GM20431 (cell line): ENCODE measurements around the gene ZNF92.
"Not testable (repeated sequence)": the region's sequence is repeated elsewhere in the genome, so short reads cannot be mapped to it uniquely, and the experiment has no call there.

Experiments
- in situ Hi-C: fragments of 300-500 bp; cut with MseI, MboI; formaldehyde crosslinking; loops from one replicate; pipeline ENCODE4 v1.15.0; 2020; ENCODE audit warnings: low sequenced_read_pairs; ENCODE audit not compliant: unreplicated experiment

ZNF92 gene

GRCh38 chr7:65422670-65423069 is 49.0 kb downstream of the ZNF92 start:
- in situ Hi-C loops: no loop called here

- in situ Hi-C loops: not testable (repeated sequence)
Measured at GRCh38 chr7:65423286-65423685, 49.6 kb downstream of the ZNF92 start.

GRCh38 chr7:65429642-65430343 is 56.1 kb downstream of the ZNF92 start:
- in situ Hi-C loops: no loop called here

GRCh38 chr7:65430344-65431186 is 56.9 kb downstream of the ZNF92 start:
- in situ Hi-C loops: no loop called here

GRCh38 chr7:65434307-65434706 is 60.7 kb downstream of the ZNF92 start:
- in situ Hi-C loops: no loop called here

- in situ Hi-C loops: no loop called here
Measured at GRCh38 chr7:65436163-65436562, 62.5 kb downstream of the ZNF92 start.

GRCh38 chr7:65438598-65438997 is 64.9 kb downstream of the ZNF92 start:
- in situ Hi-C loops: no loop called here

GRCh38 chr7:65441010-65441409 is 67.4 kb downstream of the ZNF92 start:
- in situ Hi-C loops: no loop called here

- in situ Hi-C loops: no loop called here
Measured at GRCh38 chr7:65444205-65444842, 70.7 kb downstream of the ZNF92 start.

GRCh38 chr7:65444899-65445823 is 71.5 kb downstream of the ZNF92 start:
- in situ Hi-C loops: no loop called here

GRCh38 chr7:65447041-65447440 is 73.4 kb downstream of the ZNF92 start:
- in situ Hi-C loops: not testable (repeated sequence)

- in situ Hi-C loops: no loop called here
Measured at GRCh38 chr7:65448816-65449504, 75.3 kb downstream of the ZNF92 start.

- in situ Hi-C loops: no loop called here
Measured at GRCh38 chr7:65449505-65449852, 75.8 kb downstream of the ZNF92 start.
